Heart left ventricle (tissue), 13 donors: ENCODE data around the gene CLRN3.

ENCODE experiments used
- CTCF ChIP-seq, 12 donors: fragments of 200-600 bp; sonication (generic) in 4 of 12; IDR thresholded peaks; one replicate each; pipeline versions ENCODE4 v1.5.0 to v1.8.0; 2018 to 2022; ENCODE audit warnings: antibody characterized with exemption in 12 of 12, mild to moderate bottlenecking in 5 of 12
- POLR2A ChIP-seq, 2 donors: fragments of 450-650 bp; IDR thresholded peaks; one replicate each; pipeline ENCODE4 v1.6.1; 2017; ENCODE audit warnings: antibody characterized with exemption in 2 of 2, mild to moderate bottlenecking in 2 of 2, moderate library complexity in 2 of 2
- donor health status: ischemic (EF 13 %, LVEDD 7.1; RV severe dilation, severe dysfunction).
- donor health status: DM: no; HTN: yes; CAD: no.
- donor health status: DM: no; HTN: no; CAD: no.
- donor health status: ischemic (EF 25% LVEDD 6.9; RV normal size, moderate dysfunction).
- donor health status: ischemic (EF 25% LVEDD 5.7; RV mildly dilated, moderate dysfunction).
- donor health status: ischemic (EF 35%, LVEDD 5.7; RV mildly dilated, moderate dysfunction).
- donor health status: nonischemic (EF 11% LVEDD 7.7; RV severe dilation, severe dysfunction).
- donor health status: DM: yes; HTN: yes; CAD: no.
- donor health status: PGD.
- donor health status: ischemic (EF 29% LVEDD 5.4; RV normal size, mild dysfunction).
- donor health status: nonischemic (EF 23%, LVEDD 6.1; RV moderate dilation, normal function).

GRCh38 chr10:127840884-127841283, 51.9 kb downstream of the CLRN3 start:
- TF ChIP-seq CTCF (IDR thresholded peaks at IDR 0.05): no peak
- no peak for TF ChIP-seq POLR2A (IDR thresholded peaks at IDR 0.05)
